Measurements from ENCODE around the gene TMEM184B.

The TMEM184B gene

GRCh38 chr22:38285018-38285417, 12.2 kb upstream of the TMEM184B start:
- TF ChIP-seq CTCF (IDR thresholded peaks at IDR 0.05) = no peak
- intact Hi-C loops (cut with DNase I; ENCODE audit: low total_unique reads) = no loop called here
- Histone ChIP-seq H3K4me1 (peaks cover 0 to 28% (median 19%) of the 10 kb centered on the region in 4 donors), H3K27ac (peak overlapping the region; percentile 59 to 73), H3K9me3 (no peaks in the 10 kb centered on the region), H3K36me3 (peaks cover 6 to 27% (median 18%) of the 10 kb centered on the region in 3 donors), H3K27me3 (no peaks in the 10 kb centered on the region), H3K4me3 (no peak overlapping the region)
- DNase-seq = no peak

DNA sequence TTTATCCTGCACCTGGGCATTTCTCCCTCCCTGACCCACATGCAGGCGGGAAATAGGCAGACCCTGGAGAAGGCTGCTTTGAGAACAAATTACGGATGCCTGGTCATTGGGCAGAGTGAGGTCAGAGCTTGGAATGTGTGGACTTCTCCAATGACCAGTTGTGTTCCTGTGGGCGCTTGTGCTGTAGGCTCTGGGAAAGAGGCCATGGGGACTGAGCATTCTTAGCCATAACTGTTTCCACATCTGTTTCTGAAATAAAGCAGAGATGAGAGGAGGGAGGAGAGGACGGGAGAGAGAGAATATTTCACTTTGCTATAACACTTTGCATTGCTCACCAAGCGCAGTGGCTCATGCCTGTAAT, 11.2 kb upstream of the TMEM184B start:
- peak overlapping the region; percentile 59 to 73 for H3K27ac ChIP-seq
- intact Hi-C loops (cut with DNase I; ENCODE audit: low total_unique reads) = no loop called here
- no peak for TF ChIP-seq CTCF (IDR thresholded peaks at IDR 0.05)
- no peak overlapping the region for H3K4me3 ChIP-seq
- peak; percentile 58 to 85 for DNase-seq
- no peaks in the 10 kb centered on the region for H3K9me3 ChIP-seq
- H3K27me3 ChIP-seq = no peaks in the 10 kb centered on the region
- H3K4me1 ChIP-seq = peaks cover 0 to 29% (median 19%) of the 10 kb centered on the region in 4 donors
- peaks cover 0 to 17% (median 9%) of the 10 kb centered on the region in 3 donors for H3K36me3 ChIP-seq

GRCh38 chr22:38282397-38282796, 9.6 kb upstream of the TMEM184B start:
- no peaks in the 10 kb centered on the region for H3K27me3 ChIP-seq
- peaks cover 0 to under 1% (median 0%) of the 10 kb centered on the region in 3 donors for H3K36me3 ChIP-seq
- H3K4me1 ChIP-seq = peaks cover 0 to 36% (median 19%) of the 10 kb centered on the region in 4 donors
- intact Hi-C loops (cut with DNase I; ENCODE audit: low total_unique reads) = no loop called here
- no peak for DNase-seq
- TF ChIP-seq CTCF (IDR thresholded peaks at IDR 0.05) = no peak
- H3K9me3 ChIP-seq = no peaks in the 10 kb centered on the region
- no peak overlapping the region for H3K4me3 ChIP-seq
- no peak overlapping the region for H3K27ac ChIP-seq

- H3K27ac ChIP-seq = no peak overlapping the region
- no peak for DNase-seq
- no peaks in the 10 kb centered on the region for H3K9me3 ChIP-seq
- H3K36me3 ChIP-seq = no peaks in the 10 kb centered on the region
- H3K27me3 ChIP-seq = no peaks in the 10 kb centered on the region
- H3K4me1 ChIP-seq = peaks cover 0 to 25% (median 17%) of the 10 kb centered on the region in 4 donors
- intact Hi-C loops (cut with DNase I; ENCODE audit: low total_unique reads) = no loop called here
- no peak for TF ChIP-seq CTCF (IDR thresholded peaks at IDR 0.05)
- H3K4me3 ChIP-seq = no peak overlapping the region
Observed at GRCh38 chr22:38276166-38276565, 3.4 kb upstream of the TMEM184B start.

- Histone ChIP-seq H3K27ac (peak overlapping the region; percentile 95 to 96), H3K4me1 (peaks cover 6 to 47% (median 37%) of the 10 kb centered on the region in 4 donors), H3K27me3 (no peaks in the 10 kb centered on the region), H3K9me3 (no peaks in the 10 kb centered on the region), H3K36me3 (no peaks in the 10 kb centered on the region), H3K4me3 (peak overlapping the region; percentile 97 to 99)
- DNase-seq = no peak
- TF ChIP-seq CTCF (IDR thresholded peaks at IDR 0.05) = no peak
- intact Hi-C loops (cut with DNase I; ENCODE audit: low total_unique reads) = loop anchor here (5.0 kb wide), 1 partner anchor 34 kb away; no protein-coding TSS in a partner anchor
Observed at GRCh38 chr22:38273135-38273826, 471 bp upstream of the TMEM184B start.

Measured in tibial artery (tissue), 4 donors.